ENCODE results near the gene COPS7A.

The COPS7A gene

DNA sequence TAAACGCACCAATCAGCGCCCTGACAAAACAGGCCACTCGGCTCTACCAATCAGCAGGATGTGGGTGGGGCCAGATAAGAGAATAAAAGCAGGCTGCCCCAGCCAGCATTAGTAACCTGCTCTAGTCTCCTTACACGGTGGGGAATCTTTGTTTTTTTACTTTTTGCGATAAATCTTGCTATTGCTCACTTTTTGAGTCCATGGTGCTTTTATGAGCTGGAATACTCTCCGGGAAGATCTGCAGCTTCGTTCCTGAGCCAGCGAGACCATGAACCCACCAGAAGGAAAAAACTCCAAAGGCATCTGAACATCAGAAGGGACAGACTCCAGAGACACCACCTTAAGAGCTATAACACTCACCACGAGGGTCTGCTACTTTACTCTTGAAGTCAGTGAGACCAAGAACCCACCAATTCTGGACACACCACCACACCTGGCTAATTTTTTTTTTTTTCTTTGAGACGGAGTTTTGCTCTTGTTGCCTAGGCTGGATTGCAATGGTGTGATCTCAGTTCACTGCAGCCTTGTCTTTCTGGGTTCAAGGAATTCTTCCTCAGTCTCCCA, 6.9 kb upstream of the COPS7A start:
- no peak overlapping the region for H2AFZ ChIP-seq (ENCODE audit: low read depth, low read length)
- no peaks in the 10 kb centered on the region for H3K36me3 ChIP-seq (ENCODE audit: insufficient read depth, low read length)
- TF ChIP-seq, protein P1, sequence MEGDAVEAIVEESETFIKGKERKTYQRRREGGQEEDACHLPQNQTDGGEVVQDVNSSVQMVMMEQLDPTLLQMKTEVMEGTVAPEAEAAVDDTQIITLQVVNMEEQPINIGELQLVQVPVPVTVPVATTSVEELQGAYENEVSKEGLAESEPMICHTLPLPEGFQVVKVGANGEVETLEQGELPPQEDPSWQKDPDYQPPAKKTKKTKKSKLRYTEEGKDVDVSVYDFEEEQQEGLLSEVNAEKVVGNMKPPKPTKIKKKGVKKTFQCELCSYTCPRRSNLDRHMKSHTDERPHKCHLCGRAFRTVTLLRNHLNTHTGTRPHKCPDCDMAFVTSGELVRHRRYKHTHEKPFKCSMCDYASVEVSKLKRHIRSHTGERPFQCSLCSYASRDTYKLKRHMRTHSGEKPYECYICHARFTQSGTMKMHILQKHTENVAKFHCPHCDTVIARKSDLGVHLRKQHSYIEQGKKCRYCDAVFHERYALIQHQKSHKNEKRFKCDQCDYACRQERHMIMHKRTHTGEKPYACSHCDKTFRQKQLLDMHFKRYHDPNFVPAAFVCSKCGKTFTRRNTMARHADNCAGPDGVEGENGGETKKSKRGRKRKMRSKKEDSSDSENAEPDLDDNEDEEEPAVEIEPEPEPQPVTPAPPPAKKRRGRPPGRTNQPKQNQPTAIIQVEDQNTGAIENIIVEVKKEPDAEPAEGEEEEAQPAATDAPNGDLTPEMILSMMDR (IDR thresholded peaks at IDR 0.05; ENCODE audit: borderline replicate concordance, extremely low read depth, low read length, poor library complexity, severe bottlenecking), result no peak
- no peak for TF ChIP-seq EZH2 (IDR thresholded peaks at IDR 0.05; ENCODE audit: borderline replicate concordance, low read depth, low read length, severe bottlenecking)
- H3K9ac ChIP-seq (ENCODE audit: low read depth, low read length), result no peak overlapping the region
- H3K4me2 ChIP-seq (ENCODE audit: insufficient read depth, low read length), result no peak overlapping the region
- no peaks in the 10 kb centered on the region for H3K4me1 ChIP-seq (ENCODE audit: insufficient read depth, low read length)
- H4K20me1 ChIP-seq (ENCODE audit: insufficient read depth, low read length), result no peaks in the 10 kb centered on the region
- H3K79me2 ChIP-seq (ENCODE audit: insufficient read depth, low read length), result no peaks in the 10 kb centered on the region
- no peak for ATAC-seq (ENCODE audit: insufficient read depth, low read depth)
- no peaks in the 10 kb centered on the region for H3K27me3 ChIP-seq (ENCODE audit: insufficient read depth, low read length, poor library complexity)
- H3K27ac ChIP-seq (ENCODE audit: low read length), result no peak overlapping the region
- no peak for DNase-seq
- H3K4me3 ChIP-seq (ENCODE audit: low read depth in 1 of 2, low read length in 2 of 2), result no peak overlapping the region
- H3K9me3 ChIP-seq (ENCODE audit: insufficient read depth, low read length, severe bottlenecking), result no peaks in the 10 kb centered on the region

- Histone ChIP-seq H4K20me1 (ENCODE audit: insufficient read depth, low read length) (no peaks in the 10 kb centered on the region), H2AFZ (ENCODE audit: low read depth, low read length) (peak overlapping the region; percentile 48), H3K4me1 (ENCODE audit: insufficient read depth, low read length) (peaks cover 29% of the 10 kb centered on the region), H3K9me3 (ENCODE audit: insufficient read depth, low read length, severe bottlenecking) (no peaks in the 10 kb centered on the region), H3K79me2 (ENCODE audit: insufficient read depth, low read length) (peaks cover 14% of the 10 kb centered on the region), H3K9ac (ENCODE audit: low read depth, low read length) (peak overlapping the region; percentile 62), H3K27me3 (ENCODE audit: insufficient read depth, low read length, poor library complexity) (no peaks in the 10 kb centered on the region), H3K4me3 (ENCODE audit: low read depth in 1 of 2, low read length in 2 of 2) (peak overlapping the region in 1 of 2 experiments; percentile 69; a peak in 2 of 4 replicates), H3K4me2 (ENCODE audit: insufficient read depth, low read length) (peak overlapping the region; percentile 90; the same call in 1 of the 2 replicates), H3K27ac (ENCODE audit: low read length) (no peak overlapping the region), H3K36me3 (ENCODE audit: insufficient read depth, low read length) (peaks cover 5% of the 10 kb centered on the region)
- TF ChIP-seq, protein P1 (IDR thresholded peaks at IDR 0.05; ENCODE audit: borderline replicate concordance, extremely low read depth, low read length, poor library complexity, severe bottlenecking), result no peak
- TF ChIP-seq EZH2 (IDR thresholded peaks at IDR 0.05; ENCODE audit: borderline replicate concordance, low read depth, low read length, severe bottlenecking), result no peak
- DNase-seq (no peak), ATAC-seq (ENCODE audit: insufficient read depth, low read depth) (no peak)
These were observed 983 bp upstream of the COPS7A start for GRCh38 chr12:6722863-6723262.

GRCh38 chr12:6724409-6724797, 557 bp downstream of the COPS7A start:
- H3K4me1 ChIP-seq (ENCODE audit: insufficient read depth, low read length), result peaks cover 29% of the 10 kb centered on the region
- H3K4me2 ChIP-seq (ENCODE audit: insufficient read depth, low read length), result peak overlapping the region; percentile 90
- no peaks in the 10 kb centered on the region for H3K27me3 ChIP-seq (ENCODE audit: insufficient read depth, low read length, poor library complexity)
- ATAC-seq (ENCODE audit: insufficient read depth, low read depth) (peak; percentile 25), DNase-seq (peak; percentile 48)
- H3K9ac ChIP-seq (ENCODE audit: low read depth, low read length), result peak overlapping the region; percentile 62
- peaks cover 20% of the 10 kb centered on the region for H3K36me3 ChIP-seq (ENCODE audit: insufficient read depth, low read length)
- peak overlapping the region; percentile 30 to 69; a peak in 3 of 4 replicates for H3K4me3 ChIP-seq (ENCODE audit: low read depth in 1 of 2, low read length in 2 of 2)
- H3K27ac ChIP-seq (ENCODE audit: low read length), result peak overlapping the region; percentile 77
- H4K20me1 ChIP-seq (ENCODE audit: insufficient read depth, low read length), result no peaks in the 10 kb centered on the region
- H3K9me3 ChIP-seq (ENCODE audit: insufficient read depth, low read length, severe bottlenecking), result no peaks in the 10 kb centered on the region
- TF ChIP-seq EZH2 (IDR thresholded peaks at IDR 0.05; ENCODE audit: borderline replicate concordance, low read depth, low read length, severe bottlenecking), result no peak
- TF ChIP-seq, protein P1 (IDR thresholded peaks at IDR 0.05; ENCODE audit: borderline replicate concordance, extremely low read depth, low read length, poor library complexity, severe bottlenecking), result no peak
- peak overlapping the region; percentile 85 for H2AFZ ChIP-seq (ENCODE audit: low read depth, low read length)
- peaks cover 14% of the 10 kb centered on the region for H3K79me2 ChIP-seq (ENCODE audit: insufficient read depth, low read length)

All from DND-41 (cell line).